ENCODE measurements around the gene TEX26.

The TEX26 gene

DNA sequence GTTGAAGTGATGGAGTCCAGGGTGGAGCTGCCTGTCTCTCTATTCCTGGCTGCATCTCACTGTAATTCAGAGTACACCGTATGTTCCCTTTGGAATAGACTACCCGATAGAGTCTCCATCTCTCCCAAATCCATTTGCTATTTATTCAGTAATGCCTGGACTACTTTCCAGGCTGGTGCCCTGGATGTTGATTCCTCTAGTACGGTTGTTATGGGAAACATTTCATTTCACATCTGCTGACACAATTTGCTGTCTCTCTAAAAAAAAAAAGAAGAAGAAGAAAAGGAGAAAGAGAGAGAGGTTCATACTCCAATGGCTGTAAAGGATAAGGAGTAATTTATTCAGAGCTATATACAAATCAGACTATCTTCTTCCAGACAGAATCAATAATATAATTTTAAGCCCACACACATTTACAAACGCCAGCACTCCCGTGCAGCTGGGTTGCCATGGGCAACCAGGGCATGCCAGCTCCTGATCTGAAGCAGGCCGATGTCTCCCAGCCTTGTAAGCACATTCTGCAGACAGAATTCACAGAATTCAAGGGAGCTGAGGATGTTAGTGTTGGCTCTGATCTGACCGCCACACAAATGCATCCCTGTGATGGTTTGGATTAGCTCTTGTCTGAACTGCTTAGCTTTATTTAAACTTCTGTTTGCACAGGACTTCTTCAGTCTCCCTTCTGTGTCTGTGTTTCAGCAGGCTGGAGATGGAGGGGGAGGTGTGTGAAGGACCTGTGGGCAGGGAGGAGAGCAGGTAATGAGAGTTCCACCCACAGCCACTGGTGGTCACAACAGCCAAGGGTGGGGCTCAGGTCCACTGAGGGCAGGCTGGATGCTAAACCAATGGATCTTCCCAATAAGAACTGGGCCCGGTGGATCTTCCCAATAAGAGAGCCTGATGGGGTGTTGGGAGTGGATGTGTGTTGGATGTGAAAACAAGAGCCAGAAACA lies 66.0 kb downstream of the TEX26 start:
- DNase-seq (ENCODE audit: low read depth), result no peak
- no peak overlapping the region for H3K4me3 ChIP-seq (ENCODE audit: low read depth, low read length)
- TF ChIP-seq MYC (IDR thresholded peaks at IDR 0.05; ENCODE audit: low read depth, low read length) (no peak), POLR2A (IDR thresholded peaks at IDR 0.05; ENCODE audit: extremely low read depth, insufficient read length) (no peak)
- TF ChIP-seq, protein P1, sequence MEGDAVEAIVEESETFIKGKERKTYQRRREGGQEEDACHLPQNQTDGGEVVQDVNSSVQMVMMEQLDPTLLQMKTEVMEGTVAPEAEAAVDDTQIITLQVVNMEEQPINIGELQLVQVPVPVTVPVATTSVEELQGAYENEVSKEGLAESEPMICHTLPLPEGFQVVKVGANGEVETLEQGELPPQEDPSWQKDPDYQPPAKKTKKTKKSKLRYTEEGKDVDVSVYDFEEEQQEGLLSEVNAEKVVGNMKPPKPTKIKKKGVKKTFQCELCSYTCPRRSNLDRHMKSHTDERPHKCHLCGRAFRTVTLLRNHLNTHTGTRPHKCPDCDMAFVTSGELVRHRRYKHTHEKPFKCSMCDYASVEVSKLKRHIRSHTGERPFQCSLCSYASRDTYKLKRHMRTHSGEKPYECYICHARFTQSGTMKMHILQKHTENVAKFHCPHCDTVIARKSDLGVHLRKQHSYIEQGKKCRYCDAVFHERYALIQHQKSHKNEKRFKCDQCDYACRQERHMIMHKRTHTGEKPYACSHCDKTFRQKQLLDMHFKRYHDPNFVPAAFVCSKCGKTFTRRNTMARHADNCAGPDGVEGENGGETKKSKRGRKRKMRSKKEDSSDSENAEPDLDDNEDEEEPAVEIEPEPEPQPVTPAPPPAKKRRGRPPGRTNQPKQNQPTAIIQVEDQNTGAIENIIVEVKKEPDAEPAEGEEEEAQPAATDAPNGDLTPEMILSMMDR (IDR thresholded peaks at IDR 0.05; ENCODE audit: low read depth, low read length), result no peak
- TF ChIP-seq, protein P2, sequence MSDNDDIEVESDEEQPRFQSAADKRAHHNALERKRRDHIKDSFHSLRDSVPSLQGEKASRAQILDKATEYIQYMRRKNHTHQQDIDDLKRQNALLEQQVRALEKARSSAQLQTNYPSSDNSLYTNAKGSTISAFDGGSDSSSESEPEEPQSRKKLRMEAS (IDR thresholded peaks at IDR 0.05; ENCODE audit: low read depth, low read length), result no peak

DNA sequence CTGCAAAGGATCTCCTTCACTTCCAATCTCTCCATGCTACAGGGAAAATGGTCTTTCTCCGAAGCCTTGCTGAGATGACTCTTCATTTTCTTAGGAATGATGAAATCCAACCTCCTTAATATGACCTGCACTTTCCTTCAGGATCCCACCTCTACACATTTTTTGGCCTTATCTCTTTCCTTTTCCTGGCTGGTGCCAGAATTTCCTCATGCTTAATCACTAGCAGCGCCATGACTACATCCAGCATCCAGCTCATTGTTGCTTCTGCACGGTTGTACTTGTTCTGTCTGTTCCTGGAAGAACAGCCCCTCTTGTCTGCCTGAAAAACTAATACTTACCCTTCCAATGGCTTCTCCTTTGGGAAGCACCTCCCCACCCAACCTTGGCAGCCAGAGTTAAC lies 68.4 kb downstream of the TEX26 start:
- TF ChIP-seq, protein P2 (IDR thresholded peaks at IDR 0.05; ENCODE audit: low read depth, low read length), result no peak
- TF ChIP-seq, protein P1 (IDR thresholded peaks at IDR 0.05; ENCODE audit: low read depth, low read length), result no peak
- no peak for TF ChIP-seq MYC (IDR thresholded peaks at IDR 0.05; ENCODE audit: low read depth, low read length)
- TF ChIP-seq POLR2A (IDR thresholded peaks at IDR 0.05; ENCODE audit: extremely low read depth, insufficient read length), result no peak
- no peak for DNase-seq (ENCODE audit: low read depth)
- H3K4me3 ChIP-seq (ENCODE audit: low read depth, low read length), result no peak overlapping the region

DNA sequence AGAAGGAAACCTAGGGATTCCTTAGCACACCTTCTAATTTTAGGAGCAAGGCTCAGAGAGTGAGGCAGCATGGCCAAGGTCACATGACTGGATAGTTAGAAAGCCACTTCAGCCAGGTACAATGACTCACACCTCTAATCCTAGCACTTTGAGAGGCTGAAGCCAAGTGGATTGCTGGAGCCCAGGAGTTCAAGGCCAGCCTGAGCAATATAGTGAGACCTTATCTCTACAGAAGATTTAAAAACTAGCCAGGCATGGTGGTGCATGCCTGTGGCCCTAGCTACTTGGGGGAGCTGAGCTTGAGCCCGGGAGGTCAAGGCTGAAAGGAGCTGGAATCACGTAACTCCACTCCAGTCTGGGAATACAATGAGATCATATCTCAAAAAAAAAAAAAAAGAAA lies 69.2 kb downstream of the TEX26 start:
- no peak for TF ChIP-seq MYC (IDR thresholded peaks at IDR 0.05; ENCODE audit: low read depth, low read length)
- TF ChIP-seq POLR2A (IDR thresholded peaks at IDR 0.05; ENCODE audit: extremely low read depth, insufficient read length), result no peak
- TF ChIP-seq, protein P2 (IDR thresholded peaks at IDR 0.05; ENCODE audit: low read depth, low read length), result no peak
- TF ChIP-seq, protein P1 (IDR thresholded peaks at IDR 0.05; ENCODE audit: low read depth, low read length), result no peak
- DNase-seq (ENCODE audit: low read depth), result no peak
- H3K4me3 ChIP-seq (ENCODE audit: low read depth, low read length), result no peak overlapping the region

DNA sequence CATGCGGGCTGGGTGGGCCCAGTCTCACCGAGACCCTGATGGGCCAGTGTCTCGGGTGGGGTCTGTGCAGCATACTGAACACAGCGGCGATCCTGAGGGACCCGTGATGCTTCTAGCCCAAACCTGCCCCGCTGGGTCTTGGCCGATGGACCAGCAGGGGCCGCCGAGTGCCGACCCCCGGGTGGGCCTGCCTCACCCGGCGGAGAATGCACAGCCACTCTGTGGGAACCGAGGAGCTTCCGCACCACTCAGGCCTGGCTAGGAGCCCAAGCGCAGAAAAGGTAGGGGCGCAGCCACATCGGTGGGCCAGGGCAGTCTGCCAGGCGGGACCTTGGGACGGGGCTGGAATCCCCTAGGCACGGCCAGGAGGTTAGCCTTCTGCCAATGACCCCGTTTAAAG lies 72.6 kb downstream of the TEX26 start:
- H3K4me3 ChIP-seq (ENCODE audit: low read depth, low read length), result no peak overlapping the region
- TF ChIP-seq, protein P1 (IDR thresholded peaks at IDR 0.05; ENCODE audit: low read depth, low read length), result no peak
- TF ChIP-seq POLR2A (IDR thresholded peaks at IDR 0.05; ENCODE audit: extremely low read depth, insufficient read length), result no peak
- TF ChIP-seq, protein P2 (IDR thresholded peaks at IDR 0.05; ENCODE audit: low read depth, low read length), result no peak
- no peak for TF ChIP-seq MYC (IDR thresholded peaks at IDR 0.05; ENCODE audit: low read depth, low read length)
- DNase-seq (ENCODE audit: low read depth), result no peak

DNA sequence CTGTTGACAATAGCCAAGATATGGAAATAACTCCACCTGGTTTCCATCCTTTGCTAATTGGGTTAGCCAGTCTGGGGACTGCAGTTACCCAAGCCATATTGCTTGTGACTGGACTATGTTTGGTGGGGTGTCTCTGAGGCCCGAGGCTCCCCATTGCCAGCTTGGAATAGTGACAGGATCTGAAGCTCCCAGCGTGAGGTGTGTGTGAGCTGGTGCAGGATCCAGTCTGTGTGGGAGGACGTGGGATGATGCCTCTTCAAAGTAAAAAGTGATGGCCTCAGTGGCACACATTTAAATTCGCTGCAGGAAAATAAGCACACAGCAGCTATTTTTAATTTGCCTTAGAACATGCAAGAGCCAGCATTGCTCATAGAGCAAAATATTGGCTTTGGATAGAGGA lies 75.0 kb downstream of the TEX26 start:
- DNase-seq (ENCODE audit: low read depth), result no peak
- TF ChIP-seq, protein P2 (IDR thresholded peaks at IDR 0.05; ENCODE audit: low read depth, low read length), result no peak
- TF ChIP-seq MYC (IDR thresholded peaks at IDR 0.05; ENCODE audit: low read depth, low read length), result no peak
- TF ChIP-seq, protein P1 (IDR thresholded peaks at IDR 0.05; ENCODE audit: low read depth, low read length), result no peak
- H3K4me3 ChIP-seq (ENCODE audit: low read depth, low read length), result no peak overlapping the region
